ENCODE results near the gene PRRT1B.

Gene PRRT1B

GRCh38 chr9:131516100-131516499, 29.2 kb upstream of the PRRT1B start:
- TF ChIP-seq CTCF (IDR thresholded peaks at IDR 0.05; ENCODE audit: low read depth, low read length): no peak

GRCh38 chr9:131516930-131517329, 28.4 kb upstream of the PRRT1B start:
- no peak for TF ChIP-seq CTCF (IDR thresholded peaks at IDR 0.05; ENCODE audit: low read depth, low read length)
- no peak overlapping the region for H3K4me3 ChIP-seq (ENCODE audit: low read depth, low read length)

More at GRCh38 chr9:131516100-131516499, 29.2 kb upstream of the PRRT1B start:
- no peak overlapping the region for H3K4me3 ChIP-seq (ENCODE audit: low read depth, low read length)

GRCh38 chr9:131517761-131518190, 27.5 kb upstream of the PRRT1B start:
- TF ChIP-seq CTCF (IDR thresholded peaks at IDR 0.05; ENCODE audit: low read depth, low read length): no peak
- H3K4me3 ChIP-seq (ENCODE audit: low read depth, low read length): no peak overlapping the region

- TF ChIP-seq CTCF (IDR thresholded peaks at IDR 0.05; ENCODE audit: low read depth, low read length): no peak
These were observed 26.8 kb upstream of the PRRT1B start for GRCh38 chr9:131518553-131518952.

GRCh38 chr9:131520503-131520902, 24.8 kb upstream of the PRRT1B start:
- no peak for TF ChIP-seq CTCF (IDR thresholded peaks at IDR 0.05; ENCODE audit: low read depth, low read length)
- no peak overlapping the region for H3K4me3 ChIP-seq (ENCODE audit: low read depth, low read length)

More at GRCh38 chr9:131518553-131518952, 26.8 kb upstream of the PRRT1B start:
- H3K4me3 ChIP-seq (ENCODE audit: low read depth, low read length): no peak overlapping the region

GRCh38 chr9:131521203-131521602, 24.1 kb upstream of the PRRT1B start:
- H3K4me3 ChIP-seq (ENCODE audit: low read depth, low read length): no peak overlapping the region
- TF ChIP-seq CTCF (IDR thresholded peaks at IDR 0.05; ENCODE audit: low read depth, low read length): no peak

- no peak overlapping the region for H3K4me3 ChIP-seq (ENCODE audit: low read depth, low read length)
- no peak for TF ChIP-seq CTCF (IDR thresholded peaks at IDR 0.05; ENCODE audit: low read depth, low read length)
These were observed 23.5 kb upstream of the PRRT1B start for GRCh38 chr9:131521822-131522221.
